A673 (cell line): ENCODE measurements around the gene SLC12A3.

Experiments used
- EZH2 ChIP-seq: fragments of 200-600 bp; sonication (generic); IDR thresholded peaks from 2 replicates; pipeline ENCODE4 v1.6.1; 2017; ENCODE audit warnings: borderline replicate concordance, low read depth, mild to moderate bottlenecking, mixed read lengths, antibody characterized with exemption, low read length; ENCODE audit not compliant: poor library complexity, severe bottlenecking
- TF ChIP-seq, protein P1 (sequence below): fragments of 300-800, 200-600 bp; sonication (generic); conservative IDR thresholded peaks from 2 replicates; pipeline ENCODE4 v1.5.1; 2017; ENCODE audit warnings: low read depth, mild to moderate bottlenecking, antibody characterized with exemption, low read length, moderate library complexity, mixed read lengths

DNA sequence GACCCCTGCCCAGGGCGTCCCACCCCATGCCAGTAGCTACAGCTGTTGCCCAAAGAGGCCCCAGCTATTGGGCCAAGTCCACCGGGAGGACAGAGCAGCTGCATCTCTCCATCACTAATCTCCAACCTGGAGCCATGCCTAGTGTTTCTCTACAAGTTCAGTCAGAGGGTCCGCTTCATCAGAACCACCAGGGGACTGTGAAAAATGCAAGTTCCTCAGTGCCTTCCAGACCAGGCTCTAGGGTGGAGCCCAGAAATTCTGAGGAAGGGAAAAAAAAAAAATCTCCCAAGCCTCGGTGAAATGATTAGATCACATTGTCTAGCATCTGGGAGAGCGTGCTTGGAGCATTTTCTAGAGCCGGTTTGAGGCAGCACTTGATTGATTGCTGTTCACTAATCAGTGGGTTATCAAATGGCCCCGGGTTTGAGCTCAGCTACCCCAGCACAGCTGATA is 44.5 kb downstream of the SLC12A3 start:
- TF ChIP-seq, protein P1, sequence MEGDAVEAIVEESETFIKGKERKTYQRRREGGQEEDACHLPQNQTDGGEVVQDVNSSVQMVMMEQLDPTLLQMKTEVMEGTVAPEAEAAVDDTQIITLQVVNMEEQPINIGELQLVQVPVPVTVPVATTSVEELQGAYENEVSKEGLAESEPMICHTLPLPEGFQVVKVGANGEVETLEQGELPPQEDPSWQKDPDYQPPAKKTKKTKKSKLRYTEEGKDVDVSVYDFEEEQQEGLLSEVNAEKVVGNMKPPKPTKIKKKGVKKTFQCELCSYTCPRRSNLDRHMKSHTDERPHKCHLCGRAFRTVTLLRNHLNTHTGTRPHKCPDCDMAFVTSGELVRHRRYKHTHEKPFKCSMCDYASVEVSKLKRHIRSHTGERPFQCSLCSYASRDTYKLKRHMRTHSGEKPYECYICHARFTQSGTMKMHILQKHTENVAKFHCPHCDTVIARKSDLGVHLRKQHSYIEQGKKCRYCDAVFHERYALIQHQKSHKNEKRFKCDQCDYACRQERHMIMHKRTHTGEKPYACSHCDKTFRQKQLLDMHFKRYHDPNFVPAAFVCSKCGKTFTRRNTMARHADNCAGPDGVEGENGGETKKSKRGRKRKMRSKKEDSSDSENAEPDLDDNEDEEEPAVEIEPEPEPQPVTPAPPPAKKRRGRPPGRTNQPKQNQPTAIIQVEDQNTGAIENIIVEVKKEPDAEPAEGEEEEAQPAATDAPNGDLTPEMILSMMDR = no peak
- no peak for TF ChIP-seq EZH2
